Activated naive CD4-positive, alpha-beta T cell treated with anti-CD3 and anti-CD28 coated beads for 36 hours (primary cell): Measurements from ENCODE around the gene SIK3. TPM values are rescaled to one million over a fixed set of nuclear protein-coding genes. Genes with fewer than 3 reads are reported as not detected.
"Not testable (repeated sequence)": the region's sequence is repeated elsewhere in the genome, so short reads cannot be mapped to it uniquely, and the experiment has no call there.

Experiments used
- CTCF ChIA-PET: fragments of 350-600 bp; sonication (Branson Sonifier 250); formaldehyde crosslinking; loops from one replicate; lab custom pipeline; 2021; ENCODE audit warnings: antibody characterized with exemption; lab: Charles Lee
- DNase-seq: peaks from one replicate; pipeline ENCODE4 v3.0.0-alpha.2; 2020
- H3K27ac Mint-ChIP-seq: one replicate; pipeline ENCODE4 v1.8.0; 2021; ENCODE audit warnings: mild to moderate bottlenecking, mixed read lengths
- H3K27me3 Mint-ChIP-seq: one replicate; pipeline ENCODE4 v1.8.0; 2021; ENCODE audit warnings: low read depth, mixed read lengths
- H3K36me3 Mint-ChIP-seq: one replicate; pipeline ENCODE4 v1.8.0; 2021; ENCODE audit warnings: low read depth, mixed read lengths
- H3K4me1 Mint-ChIP-seq: one replicate; pipeline ENCODE4 v1.8.0; 2021; ENCODE audit warnings: low read depth, mixed read lengths
- H3K4me3 Mint-ChIP-seq: one replicate; pipeline ENCODE4 v1.8.0; 2021; ENCODE audit warnings: mild to moderate bottlenecking, moderate library complexity, mixed read lengths
- H3K9me3 Mint-ChIP-seq: one replicate; pipeline ENCODE4 v1.8.0; 2021; ENCODE audit warnings: mixed read lengths
- intact Hi-C: fragments of 100-400 bp; cut with micrococcal nuclease; formaldehyde crosslinking; loops from one replicate; pipeline ENCODE4 v1.15.1; 2023
- total RNA-seq, 2 experiments: library from RNA; stranded (reverse); gene quantifications; one replicate each; pipeline ENCODE4 v1.2.3, GENCODE V29; 2021

Gene SIK3
- total RNA-seq, 2 experiments from 2014 or later, result 13.8 to 15.7 TPM

- no peak for DNase-seq
- Mint-ChIP-seq H3K4me3 (no peak overlapping the region), H3K27me3 (no peaks in the 10 kb centered on the region), H3K4me1 (peaks cover 37% of the 10 kb centered on the region), H3K27ac (no peak overlapping the region), H3K36me3 (peaks cover 3% of the 10 kb centered on the region), H3K9me3 (no peaks in the 10 kb centered on the region)
- CTCF ChIA-PET, result interaction anchor here (1.7 kb wide), 1 partner anchor 30 kb away, joined by 3 read pairs; no protein-coding TSS in a partner anchor
- intact Hi-C loops, result no loop called here
Observed at GRCh38 chr11:117057317-117057716, 40.9 kb downstream of the SIK3 start.

- Mint-ChIP-seq H3K9me3 (no peaks in the 10 kb centered on the region), H3K27me3 (no peaks in the 10 kb centered on the region), H3K36me3 (no peaks in the 10 kb centered on the region), H3K27ac (no peak overlapping the region), H3K4me1 (peaks cover 26% of the 10 kb centered on the region), H3K4me3 (no peak overlapping the region)
- CTCF ChIA-PET, result no interaction called here
- no peak for DNase-seq
- intact Hi-C loops, result no loop called here
Observed at GRCh38 chr11:117055469-117055868, 42.8 kb downstream of the SIK3 start.

- no peak for DNase-seq
- intact Hi-C loops, result loop anchor here (5.0 kb wide), 1 partner anchor 33 kb away; no protein-coding TSS in a partner anchor
- no peaks in the 10 kb centered on the region for H3K9me3 Mint-ChIP-seq
Observed at GRCh38 chr11:117054382-117054781, 43.8 kb downstream of the SIK3 start.

GRCh38 chr11:117052196-117053149 is 45.8 kb downstream of the SIK3 start:
- H3K27me3 Mint-ChIP-seq, result no peaks in the 10 kb centered on the region
- no peak overlapping the region for H3K4me3 Mint-ChIP-seq
- H3K27ac Mint-ChIP-seq, result no peak overlapping the region
- H3K4me1 Mint-ChIP-seq, result peaks cover 6% of the 10 kb centered on the region
- intact Hi-C loops, result loop anchor here (5.0 kb wide), 1 partner anchor 35 kb away; no protein-coding TSS in a partner anchor
- H3K36me3 Mint-ChIP-seq, result no peaks in the 10 kb centered on the region
- CTCF ChIA-PET, result interaction anchor here (1.2 kb wide), 1 partner anchor 12 kb away, joined by 3 read pairs; no protein-coding TSS in a partner anchor
- H3K9me3 Mint-ChIP-seq, result no peaks in the 10 kb centered on the region
- no peak for DNase-seq

More at GRCh38 chr11:117054382-117054781, 43.8 kb downstream of the SIK3 start:
- H3K4me3 Mint-ChIP-seq, result no peak overlapping the region
- no peak overlapping the region for H3K27ac Mint-ChIP-seq
- peaks cover 17% of the 10 kb centered on the region for H3K4me1 Mint-ChIP-seq
- no peaks in the 10 kb centered on the region for H3K36me3 Mint-ChIP-seq
- H3K27me3 Mint-ChIP-seq, result no peaks in the 10 kb centered on the region
- CTCF ChIA-PET, result no interaction called here

GRCh38 chr11:117050121-117050520 is 48.1 kb downstream of the SIK3 start:
- DNase-seq, H3K36me3 Mint-ChIP-seq, H3K9me3 Mint-ChIP-seq, H3K27me3 Mint-ChIP-seq, H3K27ac Mint-ChIP-seq, H3K4me3 Mint-ChIP-seq: not testable (repeated sequence)
- peaks cover 16% of the 10 kb centered on the region for H3K4me1 Mint-ChIP-seq
- intact Hi-C loops, result loop anchor here (5.0 kb wide), 1 partner anchor 37 kb away; no protein-coding TSS in a partner anchor
- CTCF ChIA-PET, result interaction anchor here (0.7 to 1.0 kb wide), 3 partner anchors 13 to 613 kb away, joined by 3 to 8 read pairs (median 7); no protein-coding TSS in a partner anchor

- H3K27ac Mint-ChIP-seq, H3K9me3 Mint-ChIP-seq, H3K36me3 Mint-ChIP-seq, H3K27me3 Mint-ChIP-seq, DNase-seq, CTCF ChIA-PET, H3K4me3 Mint-ChIP-seq, intact Hi-C loops: not testable (repeated sequence)
- peaks cover 43% of the 10 kb centered on the region for H3K4me1 Mint-ChIP-seq
Observed at GRCh38 chr11:117046627-117047026, 51.6 kb downstream of the SIK3 start.

GRCh38 chr11:117045956-117046355 is 52.3 kb downstream of the SIK3 start:
- Mint-ChIP-seq H3K9me3 (no peaks in the 10 kb centered on the region), H3K27ac (no peak overlapping the region), H3K4me1 (peaks cover 48% of the 10 kb centered on the region), H3K36me3 (peaks cover 3% of the 10 kb centered on the region), H3K4me3 (no peak overlapping the region), H3K27me3 (no peaks in the 10 kb centered on the region)
- intact Hi-C loops, result no loop called here
- CTCF ChIA-PET, result interaction anchor here (1.2 kb wide), 1 partner anchor 12 kb away, joined by 3 read pairs; no protein-coding TSS in a partner anchor
- no peak for DNase-seq

- Mint-ChIP-seq H3K27ac (no peak overlapping the region), H3K4me1 (peaks cover 53% of the 10 kb centered on the region), H3K4me3 (no peak overlapping the region), H3K27me3 (no peaks in the 10 kb centered on the region), H3K36me3 (peaks cover 3% of the 10 kb centered on the region), H3K9me3 (no peaks in the 10 kb centered on the region)
- CTCF ChIA-PET, result interaction anchor here (1.2 kb wide), 1 partner anchor 11 kb away, joined by 3 read pairs; no protein-coding TSS in a partner anchor
- intact Hi-C loops, result no loop called here
- no peak for DNase-seq
Observed at GRCh38 chr11:117045196-117045595, 53.0 kb downstream of the SIK3 start.

GRCh38 chr11:117044287-117045035 is 53.8 kb downstream of the SIK3 start:
- CTCF ChIA-PET, result no interaction called here
- intact Hi-C loops, result no loop called here
- Mint-ChIP-seq H3K9me3 (no peaks in the 10 kb centered on the region), H3K27me3 (no peaks in the 10 kb centered on the region), H3K36me3 (peaks cover 3% of the 10 kb centered on the region), H3K4me1 (peaks cover 59% of the 10 kb centered on the region), H3K4me3 (no peak overlapping the region), H3K27ac (no peak overlapping the region)
- DNase-seq, result no peak

GRCh38 chr11:117042689-117043088 is 55.5 kb downstream of the SIK3 start:
- Mint-ChIP-seq H3K27ac (no peak overlapping the region), H3K4me1 (peaks cover 71% of the 10 kb centered on the region), H3K36me3 (peaks cover 3% of the 10 kb centered on the region), H3K9me3 (no peaks in the 10 kb centered on the region), H3K4me3 (no peak overlapping the region), H3K27me3 (no peaks in the 10 kb centered on the region)
- intact Hi-C loops, result no loop called here
- CTCF ChIA-PET, result no interaction called here
- DNase-seq, result no peak

- H3K9me3 Mint-ChIP-seq, result no peaks in the 10 kb centered on the region
- intact Hi-C loops, result loop anchor here (1.0 to 2.0 kb wide), 3 partner anchors 13 to 38 kb away; no protein-coding TSS in a partner anchor
- H3K4me3 Mint-ChIP-seq, result no peak overlapping the region
- H3K4me1 Mint-ChIP-seq, result peaks cover 68% of the 10 kb centered on the region
- peaks cover 3% of the 10 kb centered on the region for H3K36me3 Mint-ChIP-seq
- no peaks in the 10 kb centered on the region for H3K27me3 Mint-ChIP-seq
- no peak overlapping the region for H3K27ac Mint-ChIP-seq
- CTCF ChIA-PET, result interaction anchor here (0.7 to 1.2 kb wide), 2 partner anchors 13 to 107 kb away, joined by 3 read pairs; no protein-coding TSS in a partner anchor
- peak; percentile 40 for DNase-seq
Observed at GRCh38 chr11:117039900-117040299, 58.3 kb downstream of the SIK3 start.

GRCh38 chr11:117039270-117039669 is 59.0 kb downstream of the SIK3 start:
- no peak overlapping the region for H3K27ac Mint-ChIP-seq

More at GRCh38 chr11:117039270-117039669, 59.0 kb downstream of the SIK3 start:
- Mint-ChIP-seq H3K27me3 (no peaks in the 10 kb centered on the region), H3K36me3 (peaks cover 3% of the 10 kb centered on the region), H3K4me3 (no peak overlapping the region), H3K4me1 (peaks cover 62% of the 10 kb centered on the region), H3K9me3 (no peaks in the 10 kb centered on the region)
- DNase-seq, result no peak
- intact Hi-C loops, result no loop called here
- CTCF ChIA-PET, result interaction anchor here (0.6 kb wide), 1 partner anchor 81 kb away, joined by 3 read pairs; no protein-coding TSS in a partner anchor
